Measurements from ENCODE around the gene RIPK4. TPM values are rescaled to one million over a fixed set of nuclear protein-coding genes. Genes with fewer than 3 reads are reported as not detected.
A peak's percentile ranks its signal among the peaks of the same experiment; 100 is the strongest.

The RIPK4 gene
- polyA plus RNA-seq, 1 donor from 2014 or later = not detected

DNA sequence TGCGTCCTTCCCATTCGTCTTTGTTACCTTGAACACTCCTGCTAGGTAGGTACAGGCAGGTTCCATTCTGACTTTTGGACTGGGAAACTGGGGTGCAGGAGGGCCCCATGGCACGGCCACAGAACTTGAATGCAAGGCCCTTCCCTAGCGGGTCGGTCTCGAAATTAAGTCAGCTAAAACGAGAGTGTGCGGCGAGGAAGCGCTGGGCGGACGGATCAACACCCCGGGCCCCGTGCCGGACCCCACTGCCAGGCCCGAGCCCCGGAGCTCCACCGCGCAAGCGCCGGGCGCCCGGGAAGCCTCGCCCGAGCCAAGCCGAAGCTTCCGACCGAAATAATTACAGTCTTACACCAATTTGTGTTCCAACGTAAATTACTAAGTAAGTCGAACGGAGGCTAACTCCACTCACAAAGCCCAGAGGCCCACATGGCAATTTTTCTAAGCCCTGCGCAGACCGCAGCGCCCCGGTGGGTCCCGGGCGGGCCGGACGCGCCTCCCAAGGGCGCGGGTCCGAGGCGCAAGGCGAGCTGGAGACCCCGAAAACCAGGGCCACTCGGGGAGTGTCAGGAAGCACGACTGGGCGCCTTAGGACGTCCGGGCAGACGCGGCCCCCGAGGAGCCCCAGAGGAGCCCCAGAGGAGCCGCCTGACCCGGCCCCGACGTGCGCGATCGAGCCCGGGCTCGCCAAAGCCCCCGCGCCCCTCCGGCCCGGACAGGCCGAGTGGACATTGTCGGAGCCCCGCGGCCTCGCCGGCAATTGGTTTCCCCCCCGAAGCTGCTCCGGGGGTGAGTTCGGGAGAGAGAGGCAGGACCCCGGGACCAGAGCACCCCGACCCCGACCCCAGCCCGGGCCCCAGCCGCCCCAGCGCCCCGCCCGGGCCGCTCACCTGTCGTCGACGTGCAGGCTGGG, 624 bp downstream of the RIPK4 start:
- H3K79me2 ChIP-seq (replicated peaks; ENCODE audit: insufficient read depth, low read length) = no peaks in the 10 kb centered on the region
- H3F3A ChIP-seq (ENCODE audit: insufficient read depth, low read length, poor library complexity, severe bottlenecking) = no peaks in the 10 kb centered on the region
- no peak overlapping the region for H3K4me2 ChIP-seq (ENCODE audit: low read length)
- H3K27ac ChIP-seq (ENCODE audit: low read length) = no peak overlapping the region
- peak overlapping the region; percentile 38 for H3K9ac ChIP-seq (ENCODE audit: low read length)
- no peak for TF ChIP-seq MXI1 (conservative IDR thresholded peaks at IDR 0.05; ENCODE audit: poor library complexity, severe bottlenecking)
- TF ChIP-seq RAD21 (conservative IDR thresholded peaks at IDR 0.05) = no peak
- no peak for TF ChIP-seq POLR2AphosphoS5 (IDR thresholded peaks at IDR 0.05)
- TF ChIP-seq, protein P1, sequence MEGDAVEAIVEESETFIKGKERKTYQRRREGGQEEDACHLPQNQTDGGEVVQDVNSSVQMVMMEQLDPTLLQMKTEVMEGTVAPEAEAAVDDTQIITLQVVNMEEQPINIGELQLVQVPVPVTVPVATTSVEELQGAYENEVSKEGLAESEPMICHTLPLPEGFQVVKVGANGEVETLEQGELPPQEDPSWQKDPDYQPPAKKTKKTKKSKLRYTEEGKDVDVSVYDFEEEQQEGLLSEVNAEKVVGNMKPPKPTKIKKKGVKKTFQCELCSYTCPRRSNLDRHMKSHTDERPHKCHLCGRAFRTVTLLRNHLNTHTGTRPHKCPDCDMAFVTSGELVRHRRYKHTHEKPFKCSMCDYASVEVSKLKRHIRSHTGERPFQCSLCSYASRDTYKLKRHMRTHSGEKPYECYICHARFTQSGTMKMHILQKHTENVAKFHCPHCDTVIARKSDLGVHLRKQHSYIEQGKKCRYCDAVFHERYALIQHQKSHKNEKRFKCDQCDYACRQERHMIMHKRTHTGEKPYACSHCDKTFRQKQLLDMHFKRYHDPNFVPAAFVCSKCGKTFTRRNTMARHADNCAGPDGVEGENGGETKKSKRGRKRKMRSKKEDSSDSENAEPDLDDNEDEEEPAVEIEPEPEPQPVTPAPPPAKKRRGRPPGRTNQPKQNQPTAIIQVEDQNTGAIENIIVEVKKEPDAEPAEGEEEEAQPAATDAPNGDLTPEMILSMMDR (IDR thresholded peaks at IDR 0.05; ENCODE audit: poor library complexity, severe bottlenecking) = no peak
- TF ChIP-seq EP300 (conservative IDR thresholded peaks at IDR 0.05; ENCODE audit: poor library complexity, severe bottlenecking) = no peak
- TF ChIP-seq EZH2 (IDR thresholded peaks at IDR 0.05; ENCODE audit: borderline replicate concordance, insufficient read depth, low read length, poor library complexity, severe bottlenecking) = no peak
- peak overlapping the region; percentile 68 for H3K4me3 ChIP-seq (ENCODE audit: low read length)
- H4K20me1 ChIP-seq (ENCODE audit: insufficient read depth) = no peaks in the 10 kb centered on the region
- H3K9me2 ChIP-seq (ENCODE audit: insufficient read depth, low read length) = no peaks in the 10 kb centered on the region
- no peak overlapping the region for H2AFZ ChIP-seq (ENCODE audit: low read depth, low read length)
- no peaks in the 10 kb centered on the region for H3K9me3 ChIP-seq (ENCODE audit: low read length)
- H3K36me3 ChIP-seq (ENCODE audit: insufficient read depth, low read length) = no peaks in the 10 kb centered on the region
- H3K27me3 ChIP-seq (ENCODE audit: insufficient read depth, low read depth, low read length) = peaks cover 100% of the 10 kb centered on the region

DNA sequence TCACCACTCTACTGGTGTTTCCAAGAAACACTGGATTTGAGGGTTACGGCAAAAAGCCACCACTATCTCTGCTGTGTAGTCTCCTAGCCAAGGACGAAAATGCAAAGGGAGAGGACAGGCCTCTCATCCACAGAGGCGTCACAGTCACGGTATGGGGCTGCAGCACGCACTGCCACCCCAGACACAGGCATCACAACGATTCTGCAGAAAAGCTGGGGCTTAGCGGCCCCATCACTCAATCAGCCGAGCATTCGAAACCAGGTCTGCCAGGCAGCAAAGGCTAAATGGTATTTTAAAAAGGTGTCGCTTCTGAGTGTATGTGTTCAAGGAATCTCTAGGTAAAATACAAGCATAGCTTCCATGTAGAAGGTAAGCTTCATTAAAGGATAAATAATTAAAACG, 1.4 kb downstream of the RIPK4 start:
- Histone ChIP-seq H3K27ac (ENCODE audit: low read length) (no peak overlapping the region), H3K4me3 (ENCODE audit: low read length) (no peak overlapping the region), H3K79me2 (replicated peaks; ENCODE audit: insufficient read depth, low read length) (no peaks in the 10 kb centered on the region), H3K4me2 (ENCODE audit: low read length) (no peak overlapping the region), H3K27me3 (ENCODE audit: insufficient read depth, low read depth, low read length) (peaks cover 100% of the 10 kb centered on the region), H3K9me3 (ENCODE audit: low read length) (no peaks in the 10 kb centered on the region), H3K36me3 (ENCODE audit: insufficient read depth, low read length) (no peaks in the 10 kb centered on the region), H3F3A (ENCODE audit: insufficient read depth, low read length, poor library complexity, severe bottlenecking) (no peaks in the 10 kb centered on the region), H4K20me1 (ENCODE audit: insufficient read depth) (no peaks in the 10 kb centered on the region), H3K9ac (ENCODE audit: low read length) (no peak overlapping the region), H3K9me2 (ENCODE audit: insufficient read depth, low read length) (no peaks in the 10 kb centered on the region), H2AFZ (ENCODE audit: low read depth, low read length) (no peak overlapping the region)
- no peak for TF ChIP-seq SMC3 (conservative IDR thresholded peaks at IDR 0.05; ENCODE audit: poor library complexity)
- TF ChIP-seq, protein P2, sequence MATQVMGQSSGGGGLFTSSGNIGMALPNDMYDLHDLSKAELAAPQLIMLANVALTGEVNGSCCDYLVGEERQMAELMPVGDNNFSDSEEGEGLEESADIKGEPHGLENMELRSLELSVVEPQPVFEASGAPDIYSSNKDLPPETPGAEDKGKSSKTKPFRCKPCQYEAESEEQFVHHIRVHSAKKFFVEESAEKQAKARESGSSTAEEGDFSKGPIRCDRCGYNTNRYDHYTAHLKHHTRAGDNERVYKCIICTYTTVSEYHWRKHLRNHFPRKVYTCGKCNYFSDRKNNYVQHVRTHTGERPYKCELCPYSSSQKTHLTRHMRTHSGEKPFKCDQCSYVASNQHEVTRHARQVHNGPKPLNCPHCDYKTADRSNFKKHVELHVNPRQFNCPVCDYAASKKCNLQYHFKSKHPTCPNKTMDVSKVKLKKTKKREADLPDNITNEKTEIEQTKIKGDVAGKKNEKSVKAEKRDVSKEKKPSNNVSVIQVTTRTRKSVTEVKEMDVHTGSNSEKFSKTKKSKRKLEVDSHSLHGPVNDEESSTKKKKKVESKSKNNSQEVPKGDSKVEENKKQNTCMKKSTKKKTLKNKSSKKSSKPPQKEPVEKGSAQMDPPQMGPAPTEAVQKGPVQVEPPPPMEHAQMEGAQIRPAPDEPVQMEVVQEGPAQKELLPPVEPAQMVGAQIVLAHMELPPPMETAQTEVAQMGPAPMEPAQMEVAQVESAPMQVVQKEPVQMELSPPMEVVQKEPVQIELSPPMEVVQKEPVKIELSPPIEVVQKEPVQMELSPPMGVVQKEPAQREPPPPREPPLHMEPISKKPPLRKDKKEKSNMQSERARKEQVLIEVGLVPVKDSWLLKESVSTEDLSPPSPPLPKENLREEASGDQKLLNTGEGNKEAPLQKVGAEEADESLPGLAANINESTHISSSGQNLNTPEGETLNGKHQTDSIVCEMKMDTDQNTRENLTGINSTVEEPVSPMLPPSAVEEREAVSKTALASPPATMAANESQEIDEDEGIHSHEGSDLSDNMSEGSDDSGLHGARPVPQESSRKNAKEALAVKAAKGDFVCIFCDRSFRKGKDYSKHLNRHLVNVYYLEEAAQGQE (IDR thresholded peaks at IDR 0.05; ENCODE audit: borderline replicate concordance) = no peak
- TF ChIP-seq RAD21 (conservative IDR thresholded peaks at IDR 0.05) = no peak
- TF ChIP-seq EZH2 (IDR thresholded peaks at IDR 0.05; ENCODE audit: borderline replicate concordance, insufficient read depth, low read length, poor library complexity, severe bottlenecking) = no peak
- TF ChIP-seq, protein P1 (IDR thresholded peaks at IDR 0.05; ENCODE audit: poor library complexity, severe bottlenecking) = no peak
- no peak for TF ChIP-seq POLR2AphosphoS5 (IDR thresholded peaks at IDR 0.05)
- no peak for TF ChIP-seq MXI1 (conservative IDR thresholded peaks at IDR 0.05; ENCODE audit: poor library complexity, severe bottlenecking)
- TF ChIP-seq EP300 (conservative IDR thresholded peaks at IDR 0.05; ENCODE audit: poor library complexity, severe bottlenecking) = no peak
- no peak for TF ChIP-seq TAF1 (IDR thresholded peaks at IDR 0.05; ENCODE audit: low read depth)
